Ovary (tissue), 3 donors: Measurements from ENCODE around the gene RPL31.

Experiments
- CTCF ChIP-seq, 3 donors: fragments of 450-650 bp in 2 of 3; fragments of 200-600 bp in 1 of 3; IDR thresholded peaks; one replicate each; pipeline versions ENCODE4 v1.5.1 to v1.8.0; 2016 to 2022; ENCODE audit warnings: antibody characterized with exemption in 3 of 3, mild to moderate bottlenecking in 1 of 3
- POLR2A ChIP-seq: fragments of 450-650 bp; IDR thresholded peaks from one replicate; pipeline ENCODE4 v1.6.1; 2017; ENCODE audit warnings: antibody characterized with exemption, mild to moderate bottlenecking, moderate library complexity
- donor health status: DM: no; HTN: no; CAD: no.

DNA sequence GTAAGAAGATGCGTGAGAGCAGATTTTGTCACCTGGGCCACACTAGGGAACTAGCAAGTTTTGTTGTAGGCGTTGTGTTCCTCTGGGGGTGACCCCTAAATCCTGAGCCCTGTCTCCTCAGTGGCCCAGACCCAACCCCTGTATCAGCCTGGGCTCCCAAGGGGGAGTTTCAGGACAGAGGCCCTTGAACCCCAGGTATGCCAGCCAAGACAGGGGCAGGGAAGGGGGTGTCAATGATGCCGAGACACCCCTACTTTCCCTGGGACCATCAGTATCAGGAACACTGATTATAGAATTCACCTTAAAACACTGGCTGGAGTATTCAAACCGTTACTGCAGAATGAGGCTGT is 39.1 kb upstream of the RPL31 start:
- TF ChIP-seq CTCF (IDR thresholded peaks at IDR 0.05) (no peak), POLR2A (no peak)
